GM03348 (cell line): Measurements from ENCODE around the gene ATP9B.

ENCODE experiments used
- DNase-seq: peaks from one replicate; pipeline ENCODE4 v3.0.0; 2012; ENCODE audit warnings: low spot score

ATP9B gene

DNA sequence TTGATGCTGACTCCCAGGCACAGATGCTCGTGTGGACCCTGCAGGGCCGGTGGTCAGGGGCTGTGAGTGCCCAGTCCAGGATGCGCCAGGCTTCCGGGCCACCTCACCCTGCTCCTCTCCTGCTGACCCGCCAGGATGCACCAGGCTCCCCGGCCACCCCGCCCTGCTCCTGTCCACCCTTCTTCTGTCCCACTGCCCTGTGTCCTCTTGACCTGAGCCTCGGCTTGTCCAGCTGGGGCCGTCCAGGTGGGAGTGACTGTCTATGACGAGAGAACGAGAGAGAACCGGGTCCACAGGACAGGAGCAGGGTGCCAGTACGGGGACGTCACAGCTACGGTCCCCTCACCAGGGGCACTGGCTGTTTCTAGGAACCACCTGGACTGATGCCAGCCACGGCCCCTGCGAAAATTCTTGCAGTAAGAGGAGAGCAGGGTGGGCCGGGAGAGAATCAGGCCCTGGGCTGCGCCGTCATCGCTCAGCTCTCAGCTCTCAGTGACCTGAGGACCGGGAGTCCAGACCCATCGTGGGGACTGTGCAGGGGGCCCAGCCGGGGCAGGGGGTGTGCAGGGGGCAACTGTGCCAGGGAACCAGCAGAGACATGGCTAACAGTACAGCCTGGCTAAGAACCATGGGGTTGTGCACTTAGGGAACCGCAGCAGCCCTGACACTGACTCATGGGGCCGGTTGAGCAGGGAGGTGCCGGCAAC is 313.6 kb downstream of the ATP9B start:
- DNase-seq, result no peak

DNA sequence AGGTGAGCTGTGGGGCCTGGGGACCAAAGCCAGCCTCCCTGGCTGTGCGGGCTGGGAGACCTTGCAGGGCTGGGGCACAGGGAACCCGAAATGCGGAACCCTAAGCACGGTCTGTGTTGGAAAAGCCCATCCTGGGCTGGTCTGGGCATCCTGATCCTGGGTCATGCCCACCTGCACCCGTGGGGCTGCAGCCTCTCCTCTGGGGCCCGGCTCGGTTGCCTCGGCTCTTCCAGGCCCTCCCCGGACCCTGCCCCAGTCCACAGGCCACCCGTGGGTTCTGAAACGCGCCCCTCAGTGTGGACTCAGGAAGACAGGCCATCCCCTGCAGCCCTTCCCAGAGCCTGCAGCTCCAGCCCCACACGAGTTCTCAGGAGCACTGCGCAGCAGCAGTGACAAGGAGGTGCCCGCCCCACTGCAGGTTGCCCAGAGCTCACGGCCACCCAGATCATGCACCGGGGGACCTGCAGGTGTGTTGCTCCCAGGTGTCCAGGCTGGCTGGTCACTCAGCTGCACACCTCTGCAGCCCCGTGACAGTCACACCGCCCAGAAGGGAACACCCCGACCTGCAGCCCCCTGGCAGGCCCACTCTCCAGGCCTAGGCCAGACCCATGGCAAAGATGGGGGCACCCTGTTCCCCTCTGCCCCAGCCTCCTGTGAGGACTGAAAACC is 314.3 kb downstream of the ATP9B start:
- DNase-seq, result no peak

DNA sequence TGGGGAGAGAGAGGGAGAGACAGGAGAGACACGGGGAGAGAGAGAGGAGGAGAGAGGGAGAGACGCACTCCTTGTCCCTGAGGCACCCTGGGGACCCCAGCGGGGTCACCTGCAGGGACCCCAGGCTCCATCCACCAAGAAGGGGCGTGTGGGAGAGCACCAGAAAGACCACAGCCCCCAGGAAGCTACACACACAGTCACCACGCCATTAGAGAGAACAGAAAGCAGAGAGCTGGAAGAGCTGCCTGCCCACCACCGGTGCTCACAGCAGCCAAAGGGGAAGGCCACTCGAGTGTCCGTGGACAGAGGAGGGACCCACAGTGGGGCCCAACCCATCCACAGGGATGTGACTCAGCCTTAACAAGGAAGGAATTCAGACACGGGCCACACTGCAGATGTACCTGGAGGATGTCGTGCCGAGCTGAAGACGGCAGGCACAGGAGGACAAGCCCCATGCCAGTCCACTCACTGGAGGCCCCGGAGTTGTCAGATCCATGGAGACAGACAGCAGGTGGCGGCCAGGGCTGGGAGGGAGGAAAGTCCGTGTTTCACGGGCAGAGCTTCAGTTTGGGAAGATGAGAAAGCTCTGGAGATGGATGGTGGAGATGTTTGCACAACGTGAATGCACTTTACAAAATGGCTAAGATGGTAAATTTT is 315.1 kb downstream of the ATP9B start:
- no peak for DNase-seq

DNA sequence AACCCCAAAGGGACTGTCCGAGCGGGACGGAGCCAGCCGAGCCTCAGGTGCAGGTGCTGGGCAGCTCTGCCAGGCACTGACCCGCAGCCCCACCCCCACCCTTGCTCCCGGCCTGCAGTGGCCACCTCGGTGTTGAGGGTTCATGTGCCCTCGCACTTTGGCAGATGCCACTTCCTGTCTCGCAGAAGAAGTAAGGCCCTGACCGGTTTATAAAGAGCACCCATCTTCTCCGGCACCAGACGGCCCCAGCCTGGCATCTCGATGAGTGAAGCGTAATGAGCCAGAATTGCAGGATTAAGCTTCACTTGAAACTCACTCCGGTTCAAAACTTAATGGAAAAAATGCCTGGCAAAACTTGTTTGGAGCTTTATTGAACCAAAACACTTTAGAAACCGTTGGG is 315.6 kb downstream of the ATP9B start:
- no peak for DNase-seq

DNA sequence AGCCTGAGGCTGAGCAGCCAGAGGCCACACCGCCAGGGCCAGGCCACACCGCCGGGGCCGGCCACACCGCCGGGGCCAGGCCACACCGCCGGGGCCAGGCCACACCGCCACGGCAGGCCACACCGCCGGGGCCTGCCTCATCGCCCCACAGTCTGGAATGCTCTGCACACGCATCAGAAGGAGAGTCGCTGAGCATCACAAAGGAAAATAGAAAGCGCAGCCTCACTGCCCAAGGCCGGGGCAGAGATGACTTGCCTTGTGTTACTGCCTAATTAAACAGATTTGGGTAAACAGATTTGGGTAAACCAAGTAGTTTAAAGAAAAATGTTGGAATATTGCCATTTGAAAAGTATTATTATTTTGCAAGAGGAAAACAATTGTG is 316.1 kb downstream of the ATP9B start:
- no peak for DNase-seq

DNA sequence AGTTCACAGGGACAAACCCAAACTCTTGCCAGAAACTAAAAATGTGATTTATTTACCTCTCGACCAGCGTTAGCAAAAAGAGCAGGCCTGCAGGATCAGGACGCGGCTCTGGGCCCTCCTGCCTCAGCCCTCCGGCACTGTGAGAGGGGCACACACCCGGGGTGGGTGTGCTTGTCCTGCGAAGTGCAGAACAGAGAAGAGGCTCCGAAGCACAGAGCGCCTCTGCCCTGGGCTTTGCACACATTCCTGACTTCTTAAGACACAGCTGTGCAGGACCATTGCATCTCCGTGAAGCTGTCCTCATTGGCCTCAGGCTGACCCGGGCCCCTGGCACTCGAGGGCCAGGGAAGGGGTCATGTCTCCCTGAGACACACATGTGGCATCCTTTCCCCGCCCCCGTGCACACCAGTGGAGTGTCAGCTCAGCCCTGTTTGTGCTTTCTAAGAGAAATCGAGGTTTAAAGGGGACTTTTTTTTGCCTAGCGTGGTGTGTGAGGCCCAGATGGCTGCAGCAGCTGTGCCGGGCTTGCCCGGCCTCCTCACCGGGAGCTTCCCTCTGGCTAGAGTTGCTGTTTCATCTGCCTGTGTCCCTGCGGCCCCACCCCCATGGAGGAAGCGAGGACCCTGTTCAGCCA is 316.6 kb downstream of the ATP9B start:
- DNase-seq, result no peak

DNA sequence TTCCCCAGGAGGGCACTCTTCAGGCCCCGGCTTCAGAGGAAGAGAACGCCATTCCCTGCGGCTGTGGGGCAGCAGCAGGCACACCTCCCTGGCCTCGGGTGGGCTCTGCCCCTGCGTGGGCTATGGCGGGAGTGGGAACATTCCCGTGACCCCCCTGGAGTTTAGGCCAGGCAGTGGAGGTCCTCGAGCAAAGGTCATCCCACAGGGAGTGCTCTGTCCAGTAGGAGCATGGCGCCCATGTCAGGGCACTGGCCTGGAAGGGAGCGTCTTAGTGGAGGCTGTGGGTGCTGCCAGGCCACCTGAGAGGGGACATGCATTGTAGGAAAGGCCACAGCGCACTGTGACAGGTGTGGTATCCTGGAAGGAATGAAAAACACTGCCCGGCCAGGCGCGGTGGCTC is 317.4 kb downstream of the ATP9B start:
- no peak for DNase-seq

DNA sequence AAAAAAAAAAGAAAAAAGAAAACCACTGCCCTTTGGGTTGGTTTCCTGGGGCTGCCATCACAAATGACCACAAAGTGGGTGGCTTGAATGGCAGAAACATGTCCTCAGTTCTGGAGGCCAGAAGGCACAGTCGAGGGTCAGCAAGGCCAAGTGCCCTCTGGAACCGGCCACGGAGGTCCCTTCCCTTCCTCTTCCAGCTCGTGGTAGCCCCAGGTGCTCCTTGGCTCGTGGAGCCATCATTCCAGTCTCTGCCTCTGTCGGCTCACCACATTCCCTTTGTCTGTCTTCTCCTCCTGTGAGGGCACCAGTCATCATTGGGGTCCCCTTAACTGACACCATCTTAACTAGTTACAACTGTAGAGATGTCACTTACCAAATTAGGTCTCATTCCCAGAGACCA is 318.0 kb downstream of the ATP9B start:
- no peak for DNase-seq

DNA sequence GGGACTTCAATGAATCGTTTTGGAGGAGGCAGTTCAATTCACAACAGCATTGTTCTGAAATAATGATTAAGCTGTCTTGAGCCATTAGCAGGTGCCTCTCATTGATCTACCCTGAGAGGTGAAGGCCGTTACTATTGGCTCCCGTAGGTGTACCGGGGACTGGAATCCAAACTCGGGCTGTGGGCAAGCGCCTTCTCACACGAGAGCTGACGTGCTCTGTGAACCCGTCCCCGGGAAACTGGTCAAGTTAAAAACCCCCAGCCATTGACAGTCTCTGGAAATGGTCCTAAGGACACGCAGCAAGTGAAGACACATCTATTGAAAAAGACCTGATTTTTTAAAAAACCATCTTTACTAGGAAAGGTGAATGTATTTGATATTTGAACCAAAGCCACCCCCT is 318.4 kb downstream of the ATP9B start:
- no peak for DNase-seq

DNA sequence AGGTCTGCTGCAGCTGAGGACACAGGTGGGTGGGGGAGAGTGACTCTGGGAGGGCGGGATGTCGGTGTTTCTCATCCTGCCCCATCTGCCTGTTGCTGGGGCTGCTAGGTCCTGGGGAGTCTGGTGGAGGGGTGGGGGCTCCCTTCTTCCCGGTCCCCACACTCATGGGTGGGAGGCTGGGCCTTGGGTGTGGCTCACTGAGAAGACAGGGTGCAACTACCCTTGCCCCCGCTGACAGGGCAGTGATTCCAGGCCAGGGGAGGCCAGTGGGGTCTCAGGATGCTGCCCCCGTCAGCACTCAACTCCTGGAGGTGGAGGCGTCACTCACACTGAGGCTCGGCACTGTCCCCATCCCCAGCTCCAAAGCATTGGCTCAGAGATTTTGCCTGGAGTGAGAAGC is 318.8 kb downstream of the ATP9B start:
- no peak for DNase-seq

DNA sequence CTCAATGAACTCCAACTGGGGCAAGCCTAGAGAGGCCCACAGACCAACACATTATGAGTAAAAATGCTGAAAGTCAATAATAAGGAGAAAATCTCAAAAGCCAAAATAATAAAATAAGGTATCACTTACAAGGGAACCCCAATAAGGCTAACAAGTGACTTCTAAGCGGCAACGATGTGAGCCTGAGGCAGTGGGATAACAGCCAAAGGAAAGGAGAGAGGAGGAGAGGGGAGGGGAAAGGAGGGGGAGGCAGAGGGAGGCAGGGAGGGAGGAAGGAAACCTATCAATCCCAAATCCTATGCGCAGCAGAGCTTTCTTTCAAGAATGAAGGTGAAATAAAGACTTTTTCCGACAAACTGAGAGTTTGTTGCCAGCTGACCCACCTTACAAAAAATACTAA is 320.5 kb downstream of the ATP9B start:
- no peak for DNase-seq

DNA sequence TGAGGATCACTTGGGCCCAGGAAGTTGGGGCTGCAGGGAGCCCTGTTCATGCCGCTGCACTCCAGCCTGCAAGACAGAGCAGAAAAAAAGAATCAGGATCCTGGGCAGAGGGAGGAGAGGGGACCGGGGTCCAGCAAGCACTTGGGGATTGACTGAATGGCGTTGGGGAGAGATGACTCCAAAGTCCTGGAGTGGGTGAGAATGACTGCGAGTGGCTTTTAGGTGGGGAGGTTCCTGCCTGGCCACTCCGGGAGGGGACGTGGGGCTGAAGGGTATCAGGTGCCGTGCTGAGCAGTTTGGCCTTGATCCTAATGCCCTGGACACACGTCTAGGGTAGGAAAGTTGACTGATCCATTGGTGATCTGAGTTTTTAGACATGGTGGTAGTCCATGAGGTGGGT is 323.0 kb downstream of the ATP9B start:
- DNase-seq, result no peak

DNA sequence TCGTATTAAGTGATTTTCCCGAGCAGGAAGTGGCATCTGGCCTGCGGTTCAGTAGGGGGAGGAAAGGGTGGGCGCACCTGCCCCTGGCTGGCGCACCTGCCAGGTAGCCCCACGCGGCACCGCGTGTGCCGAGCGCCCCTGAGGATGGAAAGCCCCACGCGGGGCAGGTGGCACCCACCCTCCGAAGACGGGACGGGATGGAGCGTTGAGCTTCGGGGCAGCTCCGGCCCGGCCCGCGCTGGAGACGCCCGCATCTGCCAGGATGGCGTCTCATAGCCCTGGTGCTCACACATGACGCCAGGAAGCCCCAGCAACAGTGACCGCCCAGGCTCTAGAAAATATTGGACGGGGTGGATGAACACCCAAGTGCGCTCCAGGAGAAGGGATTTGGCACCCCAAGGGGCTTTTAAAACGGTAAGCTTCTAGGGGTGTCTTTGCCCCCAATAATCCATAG is 324.0 kb downstream of the ATP9B start:
- peak; percentile 68 for DNase-seq

DNA sequence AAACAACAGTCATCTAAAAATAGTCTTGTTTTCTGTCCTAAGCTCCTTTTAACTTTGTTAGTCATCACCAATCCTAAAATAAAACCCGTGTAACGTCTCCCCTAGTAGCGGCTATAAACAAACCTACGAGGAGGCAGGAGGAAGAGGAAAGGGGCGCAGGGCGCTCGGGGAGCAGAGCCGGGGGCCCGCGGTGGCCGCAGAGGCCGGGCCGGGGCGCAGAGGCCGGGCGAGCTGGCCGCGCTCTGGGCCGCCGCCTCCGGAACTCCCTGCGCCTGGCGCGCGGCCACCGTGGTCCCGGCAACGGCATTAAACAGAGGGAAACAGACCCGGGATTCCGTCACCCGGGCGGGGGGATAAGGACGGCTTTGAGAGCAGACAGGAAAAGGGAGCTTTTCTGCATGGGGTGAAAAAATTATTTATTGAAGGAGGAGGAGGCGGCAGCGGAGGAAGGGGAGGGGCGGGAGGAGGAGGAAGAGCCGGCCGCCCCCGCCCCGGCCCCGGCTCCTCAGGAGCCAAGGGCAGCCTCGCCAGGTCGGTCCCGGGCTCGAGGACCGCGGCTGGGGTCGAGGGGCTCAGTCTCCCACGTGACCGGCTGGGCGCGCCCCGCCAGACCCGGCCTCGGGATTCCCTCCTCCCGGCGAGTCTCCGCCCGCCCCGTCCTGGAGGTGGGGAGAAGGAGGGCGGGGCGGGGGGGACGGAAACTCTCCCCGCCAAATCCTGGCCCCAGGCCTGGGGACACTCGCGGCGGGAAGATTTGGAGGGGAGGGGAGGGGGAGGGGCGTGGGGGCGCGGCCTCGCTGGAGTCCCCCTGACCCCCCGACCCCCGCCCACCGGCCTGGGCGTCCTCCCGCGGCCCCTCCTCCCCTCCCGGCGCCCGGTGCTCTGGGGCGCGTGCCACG is 324.7 kb downstream of the ATP9B start:
- peak; percentile 94 for DNase-seq

DNA sequence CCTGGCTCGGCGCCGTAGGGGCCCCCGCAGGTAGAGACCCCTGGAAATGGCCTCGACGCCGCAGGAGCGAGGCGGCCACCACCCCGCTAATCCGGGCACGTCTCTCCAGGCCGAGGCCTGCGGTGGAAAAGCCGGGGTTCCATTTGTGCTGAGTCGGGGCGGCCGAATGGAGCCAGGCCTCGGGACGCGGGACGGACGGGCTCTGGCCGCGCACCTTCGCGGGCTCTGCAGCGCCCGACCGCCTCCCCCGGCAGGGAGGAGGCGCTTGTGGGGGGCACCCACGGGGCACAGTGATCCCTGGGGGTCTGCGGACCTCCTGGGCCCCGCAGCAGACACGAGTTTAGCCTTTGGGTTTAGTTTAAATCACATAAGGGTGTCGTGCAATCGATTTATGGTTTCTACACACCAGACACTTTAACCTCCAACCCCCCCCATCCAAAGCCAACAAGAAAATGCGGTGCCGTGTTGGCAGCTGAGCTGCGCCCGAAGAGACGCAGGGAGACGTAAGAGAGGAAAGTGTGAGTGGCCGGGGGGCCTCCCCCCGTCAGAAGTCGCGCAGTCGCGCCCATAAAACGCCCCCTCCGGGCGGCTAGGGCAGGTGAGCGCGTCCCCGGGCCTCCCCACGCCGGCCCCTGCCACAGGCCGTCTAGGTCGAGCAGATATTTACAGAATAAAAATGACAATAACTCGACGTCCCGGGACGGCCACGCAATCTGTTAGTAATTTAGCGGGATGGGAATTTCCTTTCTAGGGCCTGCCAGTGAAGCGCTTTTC is 325.5 kb downstream of the ATP9B start:
- peak; percentile 75 for DNase-seq

DNA sequence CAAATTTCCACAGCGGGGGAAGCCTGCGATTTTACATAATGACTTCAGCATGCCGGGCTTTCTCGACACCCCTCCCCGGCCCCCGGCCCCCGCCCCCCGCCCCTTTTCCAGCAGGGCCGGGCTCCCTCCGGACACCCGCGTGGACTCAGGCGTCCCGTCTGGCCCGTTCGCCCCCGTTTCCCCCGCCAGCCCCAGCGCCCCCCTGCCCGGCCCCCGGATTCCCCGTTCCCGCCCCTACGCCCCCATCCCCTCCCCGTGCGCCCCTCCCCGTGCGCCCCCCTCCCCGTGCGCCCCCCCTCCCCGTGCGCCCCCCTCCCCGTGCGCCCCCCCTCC is 326.1 kb downstream of the ATP9B start:
- DNase-seq, result no peak

DNA sequence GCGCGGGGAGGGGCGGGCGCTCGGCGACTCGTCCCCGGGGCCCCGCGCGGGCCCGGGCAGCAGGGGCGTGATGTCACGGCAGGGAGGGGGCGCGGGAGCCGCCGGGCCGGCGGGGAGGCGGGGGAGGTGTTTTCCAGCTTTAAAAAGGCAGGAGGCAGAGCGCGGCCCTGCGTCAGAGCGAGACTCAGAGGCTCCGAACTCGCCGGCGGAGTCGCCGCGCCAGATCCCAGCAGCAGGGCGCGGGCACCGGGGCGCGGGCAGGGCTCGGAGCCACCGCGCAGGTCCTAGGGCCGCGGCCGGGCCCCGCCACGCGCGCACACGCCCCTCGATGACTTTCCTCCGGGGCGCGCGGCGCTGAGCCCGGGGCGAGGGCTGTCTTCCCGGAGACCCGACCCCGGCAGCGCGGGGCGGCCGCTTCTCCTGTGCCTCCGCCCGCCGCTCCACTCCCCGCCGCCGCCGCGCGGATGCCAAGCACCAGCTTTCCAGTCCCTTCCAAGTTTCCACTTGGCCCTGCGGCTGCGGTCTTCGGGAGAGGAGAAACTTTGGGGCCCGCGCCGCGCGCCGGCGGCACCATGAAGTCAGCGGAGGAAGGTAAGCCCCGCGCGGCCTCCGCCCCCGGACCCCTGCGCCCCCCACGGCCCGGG is 326.7 kb downstream of the ATP9B start, which contains the start of gene NFATC1:
TSS of gene NFATC1 (plus strand) at position 170 of the 644 bp plus-strand sequence. CDS start at position 465, 295 bp downstream.
- DNase-seq, result peak; percentile 88

DNA sequence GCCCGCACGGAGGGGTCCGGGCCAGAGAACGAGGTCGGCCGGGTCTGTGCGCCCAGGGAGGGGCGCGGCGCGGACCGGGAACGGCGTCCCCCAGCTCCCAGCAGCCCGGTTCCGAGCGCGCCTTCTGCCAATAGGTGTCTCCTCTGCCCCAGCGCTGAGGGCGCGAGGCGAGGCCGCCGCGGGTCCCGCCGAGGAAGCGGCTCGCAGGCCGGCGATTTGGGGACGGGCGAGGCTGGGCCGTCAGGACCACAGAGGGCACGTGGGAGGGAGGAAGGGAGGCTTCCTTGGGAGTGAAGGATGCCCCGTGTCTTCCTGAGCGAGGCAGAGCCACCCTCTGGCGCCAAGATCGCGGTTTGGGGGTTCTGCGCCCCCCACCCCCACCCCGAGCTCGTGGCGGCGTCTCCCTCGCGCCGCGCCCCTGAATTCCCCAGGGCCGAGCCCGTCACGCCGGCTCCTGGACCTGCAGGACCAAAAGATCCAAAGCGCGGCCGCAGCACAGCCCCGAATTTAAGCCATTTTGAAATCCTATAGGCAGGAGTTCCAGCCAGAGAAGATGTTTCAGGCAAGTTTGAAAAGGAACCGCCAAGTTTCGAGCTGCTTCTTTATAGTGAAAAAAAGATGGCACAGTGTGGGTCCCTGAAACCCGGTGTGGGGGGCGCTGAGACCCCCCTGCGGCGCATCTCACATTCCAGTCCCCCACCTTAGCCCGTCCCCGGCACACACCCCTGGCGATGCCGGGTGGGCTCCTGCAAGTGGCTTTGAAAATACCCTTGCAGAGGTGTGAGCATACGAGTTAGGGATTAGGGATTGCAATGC is 327.4 kb downstream of the ATP9B start:
- peak; percentile 78 for DNase-seq

DNA sequence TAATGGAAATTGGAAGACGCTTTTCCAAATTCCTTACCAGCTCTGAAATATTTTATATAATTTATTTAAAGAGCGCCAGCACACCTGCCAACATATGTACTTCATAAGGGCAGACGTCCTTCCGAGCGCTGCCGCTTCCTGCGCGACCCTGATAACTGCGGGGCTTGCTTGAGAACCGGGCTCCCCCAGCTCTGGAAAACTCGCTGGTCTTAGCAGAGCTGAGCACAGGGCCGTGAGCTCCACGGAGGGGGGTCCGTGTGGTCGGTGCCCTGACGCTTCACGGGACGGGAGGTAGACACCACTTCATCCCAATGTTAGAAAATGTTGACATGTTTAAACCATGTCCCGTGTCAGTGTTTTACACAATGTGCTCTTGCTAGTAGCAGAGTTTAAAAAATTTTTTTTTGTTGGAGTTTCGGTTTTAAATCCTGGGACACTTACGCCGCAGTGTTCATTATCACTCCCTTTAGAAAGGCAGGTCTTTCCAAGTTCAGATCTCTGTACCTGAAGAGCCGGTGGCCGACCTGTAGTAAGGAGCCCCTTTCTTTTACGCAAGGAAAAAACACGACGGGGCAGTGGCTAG is 328.1 kb downstream of the ATP9B start:
- no peak for DNase-seq
